ENCODE measurements around the gene CASQ1. TPM values are rescaled to one million over a fixed set of nuclear protein-coding genes. Genes with fewer than 3 reads are reported as not detected.

The CASQ1 gene
- total and polyA plus RNA-seq, 9 of the 15 experiments (the other 6 are each of a cell fraction or from before 2014, with no cell fraction given) = not detected

- no peak overlapping the region for H3K4me3 ChIP-seq
- H3K9me3 ChIP-seq (replicated peaks; ENCODE audit: control insufficient read depth, insufficient read depth, low read depth, low read length) = no peaks in the 10 kb centered on the region
- no peaks in the 10 kb centered on the region for H3K9me1 ChIP-seq (ENCODE audit: control insufficient read depth, insufficient read depth, low read length)
- in situ Hi-C loops (cut with MboI) = no loop called here
- DNase-seq (ENCODE audit: extremely low read depth in 1 of 4, low spot score in 3 of 4) (no peak), ATAC-seq (no peak), FAIRE-seq (no peak)
- CTCF ChIA-PET (ENCODE audit: low intra/inter-chr PET ratio) = no interaction called here
- H3K4me1 ChIP-seq (replicated peaks in 1 of 2; ENCODE audit: control insufficient read depth in 2 of 2, insufficient read depth in 2 of 2, low read length in 2 of 2) = no peaks in the 10 kb centered on the region
- intact Hi-C loops (cut with micrococcal nuclease) = no loop called here
- 10% methylated on average over 3 of the region's 3 CpGs for WGBS (ENCODE audit: insufficient coverage, low coverage, missing lambda C conversion rate)
- no peaks in the 10 kb centered on the region for H3K79me2 ChIP-seq (ENCODE audit: control insufficient read depth, insufficient read depth, low read length)
- no peak overlapping the region for H3K27ac ChIP-seq (ENCODE audit: extremely low read depth, low read depth, low read length)
- no peaks in the 10 kb centered on the region for H3K36me3 ChIP-seq (ENCODE audit: control insufficient read depth, insufficient read depth, low read length)
- no peak overlapping the region for H3K9ac ChIP-seq (ENCODE audit: insufficient read depth in 1 of 2, low read depth in 2 of 2, low read length in 2 of 2)
- H4K20me1 ChIP-seq (replicated peaks; ENCODE audit: control insufficient read depth, insufficient read depth, low read length) = no peaks in the 10 kb centered on the region
- no peak overlapping the region for H3K4me2 ChIP-seq (ENCODE audit: insufficient read depth, low read length)
- no peak overlapping the region for H2AFZ ChIP-seq (ENCODE audit: low read depth, low read length)
- peaks cover 10 to 30% of the 10 kb centered on the region in 2 experiments; a peak in 3 of 5 replicates for H3K27me3 ChIP-seq (ENCODE audit: control insufficient read depth in 2 of 2, insufficient read depth in 2 of 2, low read length in 2 of 2)
- POLR2A ChIA-PET = no interaction called here
- no TSS peak for BruUV-seq (replicated peaks)
- no peak for TF ChIP-seq MCM2 (IDR thresholded peaks at IDR 0.05; ENCODE audit: low read depth)
- TF ChIP-seq SPI1 (IDR thresholded peaks at IDR 0.05; ENCODE audit: borderline replicate concordance, low read depth, low read length) = peak; percentile 74
These were observed 35.6 kb upstream of the CASQ1 start for GRCh38 chr1:160154790-160155189.

GRCh38 chr1:160156361-160156760 is 34.0 kb upstream of the CASQ1 start:
- in situ Hi-C loops (cut with MboI) = no loop called here
- no peak for TF ChIP-seq ZBED1 (IDR thresholded peaks at IDR 0.05)
- no peak for TF ChIP-seq PHB (CRISPR knock-in tag; IDR thresholded peaks at IDR 0.05)
- no peak for TF ChIP-seq FOXA1 (IDR thresholded peaks at IDR 0.05; ENCODE audit: borderline replicate concordance)
- TF ChIP-seq MAFK (IDR thresholded peaks at IDR 0.05; ENCODE audit: low read length) = no peak
- no peak for TF ChIP-seq RFX7 (CRISPR knock-in tag; IDR thresholded peaks at IDR 0.05)
- no peak for TF ChIP-seq FOXP1 (CRISPR knock-in tag; IDR thresholded peaks at IDR 0.05)
- no peak for TF ChIP-seq LCOR (CRISPR knock-in tag; IDR thresholded peaks at IDR 0.05)
- Histone ChIP-seq H3K9me3 (replicated peaks; ENCODE audit: control insufficient read depth, insufficient read depth, low read depth, low read length) (no peaks in the 10 kb centered on the region), H3K27me3 (ENCODE audit: control insufficient read depth in 2 of 2, insufficient read depth in 2 of 2, low read length in 2 of 2) (peaks cover 8 to 30% of the 10 kb centered on the region in 2 experiments; a peak in 3 of 5 replicates), H3K4me1 (replicated peaks in 1 of 2; ENCODE audit: control insufficient read depth in 2 of 2, insufficient read depth in 2 of 2, low read length in 2 of 2) (no peaks in the 10 kb centered on the region), H3K27ac (ENCODE audit: extremely low read depth, low read depth, low read length) (no peak overlapping the region), H3K4me3 (no peak overlapping the region), H3K9me1 (ENCODE audit: control insufficient read depth, insufficient read depth, low read length) (no peaks in the 10 kb centered on the region), H3K4me2 (ENCODE audit: insufficient read depth, low read length) (no peak overlapping the region), H3K9ac (ENCODE audit: insufficient read depth in 1 of 2, low read depth in 2 of 2, low read length in 2 of 2) (no peak overlapping the region), H2AFZ (ENCODE audit: low read depth, low read length) (no peak overlapping the region), H3K36me3 (ENCODE audit: control insufficient read depth, insufficient read depth, low read length) (no peaks in the 10 kb centered on the region), H3K79me2 (ENCODE audit: control insufficient read depth, insufficient read depth, low read length) (no peaks in the 10 kb centered on the region), H4K20me1 (replicated peaks; ENCODE audit: control insufficient read depth, insufficient read depth, low read length) (no peaks in the 10 kb centered on the region)
- ATAC-seq (no peak), FAIRE-seq (no peak), DNase-seq (ENCODE audit: extremely low read depth in 1 of 4, low spot score in 3 of 4) (no peak)
- BruUV-seq (replicated peaks) = no TSS peak
- POLR2A ChIA-PET = no interaction called here
- CTCF ChIA-PET (ENCODE audit: low intra/inter-chr PET ratio) = no interaction called here
- intact Hi-C loops (cut with micrococcal nuclease) = no loop called here
- 3% methylated on average over 5 of the region's 5 CpGs for WGBS (ENCODE audit: insufficient coverage, low coverage, missing lambda C conversion rate)

All from K562 (cell line).